Rectal smooth muscle tissue (tissue), 1 donor: Measurements from ENCODE around the gene LHX3.
A peak's percentile ranks its signal among the peaks of the same experiment; 100 is the strongest.

Experiments
- H3K27ac ChIP-seq: one replicate; pipeline ENCODE4 v1.7.0; 2013; ENCODE audit warnings: low read depth, low read length, inconsistent platforms
- H3K27me3 ChIP-seq: one replicate; pipeline ENCODE4 v1.7.0; 2013; ENCODE audit warnings: low read length; ENCODE audit not compliant: control insufficient read depth, insufficient read depth
- H3K36me3 ChIP-seq: one replicate; pipeline ENCODE4 v1.7.0; 2013; ENCODE audit warnings: low read length; ENCODE audit not compliant: control insufficient read depth, insufficient read depth
- H3K4me1 ChIP-seq: one replicate; pipeline ENCODE4 v1.7.0; 2013; ENCODE audit warnings: low read length; ENCODE audit not compliant: control insufficient read depth, insufficient read depth
- H3K4me3 ChIP-seq: one replicate; pipeline ENCODE4 v1.7.0; 2013; ENCODE audit warnings: low read length
- H3K9ac ChIP-seq: one replicate; pipeline ENCODE4 v1.7.0; 2013; ENCODE audit warnings: low read length

LHX3 gene

DNA sequence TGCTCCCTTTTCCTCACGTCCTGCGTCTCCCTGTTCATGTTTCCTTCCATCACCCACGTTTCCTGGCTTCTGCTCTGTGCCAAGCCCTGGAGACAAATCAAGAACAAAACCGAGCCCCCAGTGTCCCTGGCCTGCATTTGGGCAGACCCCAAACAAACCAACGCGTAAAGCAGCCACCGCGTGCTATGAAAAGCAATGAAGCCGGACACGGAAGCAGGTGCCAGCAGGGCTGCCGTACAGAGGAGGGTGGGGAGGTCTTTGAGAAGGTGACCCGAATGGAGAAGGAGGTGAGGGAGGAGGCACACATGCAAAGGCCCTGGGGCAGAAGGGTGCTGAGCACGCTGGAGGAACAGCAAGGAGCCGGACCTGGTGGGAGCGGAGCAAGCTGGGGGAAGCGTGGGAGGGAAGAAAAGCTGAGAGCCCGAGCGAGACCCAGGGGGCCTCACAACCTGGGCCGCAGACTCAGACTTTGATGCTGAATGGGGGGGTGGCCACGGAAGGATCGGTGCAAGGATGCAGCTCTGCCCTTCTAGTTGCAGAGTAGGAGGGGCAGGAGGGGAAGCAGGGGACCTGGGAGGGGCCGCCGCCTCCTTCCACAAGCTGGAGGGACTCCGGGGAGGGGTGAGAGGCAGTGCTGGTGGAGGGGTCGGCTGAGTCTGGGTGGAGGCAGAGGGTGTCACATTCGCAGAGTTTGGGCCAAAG is 42.1 kb upstream of the LHX3 start:
- Histone ChIP-seq H3K27me3 (no peaks in the 10 kb centered on the region), H3K27ac (no peak overlapping the region), H3K4me1 (peaks cover 7% of the 10 kb centered on the region), H3K9ac (no peak overlapping the region), H3K4me3 (no peak overlapping the region), H3K36me3 (no peaks in the 10 kb centered on the region)

GRCh38 chr9:136245219-136246150 is 40.6 kb upstream of the LHX3 start, which contains the start of gene QSOX2:
Gene QSOX2 (minus strand): TSS chr9:136245812. CDS start chr9:136245803, 9 bp downstream.
- Histone ChIP-seq H3K27me3 (no peaks in the 10 kb centered on the region), H3K4me3 (peak within 1 kb of the TSS; percentile 78), H3K4me1 (peaks cover 7% of the 10 kb centered on the region), H3K27ac (no peak within 1 kb of the TSS), H3K36me3 (no peaks in the 10 kb centered on the region), H3K9ac (peak within 1 kb of the TSS; percentile 61)

- H3K36me3 ChIP-seq, result no peaks in the 10 kb centered on the region
- peaks cover 7% of the 10 kb centered on the region for H3K4me1 ChIP-seq
- H3K27me3 ChIP-seq, result no peaks in the 10 kb centered on the region
- peak overlapping the region; percentile 78 for H3K4me3 ChIP-seq
- H3K9ac ChIP-seq, result peak overlapping the region; percentile 61
- no peak overlapping the region for H3K27ac ChIP-seq
These were observed 40.0 kb upstream of the LHX3 start for GRCh38 chr9:136244969-136245218.

DNA sequence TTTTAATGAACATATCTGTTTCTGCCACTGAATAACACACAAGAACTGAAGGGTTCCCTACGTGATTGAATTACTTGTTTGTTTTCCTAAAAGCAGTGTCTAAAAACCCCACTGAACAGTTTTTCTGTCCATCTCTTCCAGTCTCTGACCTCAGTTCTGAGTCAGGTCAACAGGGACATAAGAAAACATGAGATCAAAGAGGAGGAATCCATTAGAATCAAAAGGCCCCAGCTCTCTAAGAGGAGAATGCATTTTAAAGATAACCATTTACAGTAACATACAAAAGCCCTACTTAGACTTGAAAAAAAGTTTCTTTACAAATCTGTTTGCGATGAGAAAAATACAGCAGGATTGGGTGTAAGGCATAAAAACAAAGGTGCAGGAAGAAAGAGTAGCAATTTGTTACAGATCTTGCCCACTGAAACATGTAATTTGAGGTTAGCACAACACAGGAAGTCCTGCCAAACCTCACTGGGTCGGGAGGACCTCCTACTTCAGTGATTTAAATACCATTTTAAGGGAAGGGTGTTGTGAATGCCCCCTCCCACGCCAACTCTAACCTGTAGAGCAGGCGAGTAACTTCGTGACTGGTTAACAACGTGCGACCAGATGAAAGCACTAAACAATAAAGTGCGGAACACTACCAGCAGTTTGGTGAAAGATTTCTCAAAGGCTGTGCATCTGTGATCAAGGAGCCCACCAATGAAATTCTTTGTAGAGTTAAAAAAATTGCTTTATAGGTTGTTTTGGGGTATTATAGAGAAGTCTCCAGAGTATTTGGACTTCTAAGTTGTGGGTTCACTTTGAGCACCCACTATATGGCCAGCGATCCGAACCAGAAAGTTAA is 39.4 kb upstream of the LHX3 start:
- peaks cover 7% of the 10 kb centered on the region for H3K4me1 ChIP-seq
- peak overlapping the region; percentile 78 for H3K4me3 ChIP-seq
- no peak overlapping the region for H3K27ac ChIP-seq
- H3K36me3 ChIP-seq, result no peaks in the 10 kb centered on the region
- no peaks in the 10 kb centered on the region for H3K27me3 ChIP-seq
- H3K9ac ChIP-seq, result peak overlapping the region; percentile 61

DNA sequence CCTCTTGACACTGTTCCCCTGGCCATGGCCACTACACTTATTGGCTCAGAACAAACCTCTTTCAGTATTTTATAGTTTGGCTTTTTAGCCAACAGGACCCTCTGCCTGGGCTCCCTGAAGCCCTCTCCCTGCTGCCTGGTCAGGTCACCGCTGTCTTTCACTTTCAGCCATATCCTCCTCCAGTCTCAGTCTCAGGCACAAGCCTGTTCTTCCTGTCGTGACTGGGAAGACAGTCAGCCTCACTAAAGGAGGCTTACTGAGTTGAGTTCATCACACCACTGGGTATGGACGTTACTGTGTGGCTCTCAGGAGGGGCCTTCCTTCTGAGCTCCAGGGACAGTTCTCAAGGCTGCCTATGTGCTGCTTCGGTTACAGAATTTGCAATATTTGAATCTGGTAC is 38.7 kb upstream of the LHX3 start:
- no peak overlapping the region for H3K9ac ChIP-seq
- H3K4me3 ChIP-seq, result no peak overlapping the region
- H3K36me3 ChIP-seq, result no peaks in the 10 kb centered on the region
- H3K27ac ChIP-seq, result no peak overlapping the region
- peaks cover 7% of the 10 kb centered on the region for H3K4me1 ChIP-seq
- no peaks in the 10 kb centered on the region for H3K27me3 ChIP-seq

GRCh38 chr9:136242918-136243525 is 38.1 kb upstream of the LHX3 start:
- no peak overlapping the region for H3K9ac ChIP-seq
- no peaks in the 10 kb centered on the region for H3K27me3 ChIP-seq
- no peaks in the 10 kb centered on the region for H3K36me3 ChIP-seq
- no peak overlapping the region for H3K27ac ChIP-seq
- H3K4me3 ChIP-seq, result no peak overlapping the region
- H3K4me1 ChIP-seq, result peaks cover 7% of the 10 kb centered on the region

- Histone ChIP-seq H3K27ac (no peak overlapping the region), H3K27me3 (no peaks in the 10 kb centered on the region), H3K4me3 (no peak overlapping the region), H3K9ac (no peak overlapping the region), H3K36me3 (no peaks in the 10 kb centered on the region), H3K4me1 (peaks cover 7% of the 10 kb centered on the region)
These were observed 37.3 kb upstream of the LHX3 start for GRCh38 chr9:136242248-136242647.

GRCh38 chr9:136241542-136241941 is 36.6 kb upstream of the LHX3 start:
- no peak overlapping the region for H3K27ac ChIP-seq
- no peaks in the 10 kb centered on the region for H3K27me3 ChIP-seq
- H3K36me3 ChIP-seq, result no peaks in the 10 kb centered on the region
- peaks cover 7% of the 10 kb centered on the region for H3K4me1 ChIP-seq
- H3K4me3 ChIP-seq, result no peak overlapping the region
- H3K9ac ChIP-seq, result no peak overlapping the region

- Histone ChIP-seq H3K36me3 (no peaks in the 10 kb centered on the region), H3K4me3 (no peak overlapping the region), H3K27me3 (no peaks in the 10 kb centered on the region), H3K9ac (no peak overlapping the region), H3K4me1 (peaks cover 7% of the 10 kb centered on the region), H3K27ac (no peak overlapping the region)
These were observed 36.0 kb upstream of the LHX3 start for GRCh38 chr9:136240941-136241340.

DNA sequence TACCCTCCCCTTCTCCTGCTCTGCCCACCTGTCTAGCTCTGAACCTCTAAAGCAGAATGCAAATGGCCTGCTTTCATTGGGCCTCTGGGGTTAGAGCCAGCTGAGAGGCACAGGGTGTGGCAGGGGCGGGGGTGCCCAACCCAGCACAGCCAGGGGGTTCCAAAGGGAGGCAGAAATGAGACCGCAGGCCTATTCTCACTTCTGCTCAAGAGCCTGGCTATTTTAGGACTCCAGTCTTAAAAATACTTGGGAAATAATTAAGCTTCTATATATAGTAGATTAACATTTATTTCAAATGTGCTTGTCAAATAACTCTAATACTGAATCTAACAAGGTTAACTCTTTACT is 35.0 kb upstream of the LHX3 start:
- peaks cover 6% of the 10 kb centered on the region for H3K4me1 ChIP-seq
- H3K27me3 ChIP-seq, result no peaks in the 10 kb centered on the region
- H3K4me3 ChIP-seq, result no peak overlapping the region
- no peak overlapping the region for H3K27ac ChIP-seq
- H3K9ac ChIP-seq, result no peak overlapping the region
- H3K36me3 ChIP-seq, result no peaks in the 10 kb centered on the region

DNA sequence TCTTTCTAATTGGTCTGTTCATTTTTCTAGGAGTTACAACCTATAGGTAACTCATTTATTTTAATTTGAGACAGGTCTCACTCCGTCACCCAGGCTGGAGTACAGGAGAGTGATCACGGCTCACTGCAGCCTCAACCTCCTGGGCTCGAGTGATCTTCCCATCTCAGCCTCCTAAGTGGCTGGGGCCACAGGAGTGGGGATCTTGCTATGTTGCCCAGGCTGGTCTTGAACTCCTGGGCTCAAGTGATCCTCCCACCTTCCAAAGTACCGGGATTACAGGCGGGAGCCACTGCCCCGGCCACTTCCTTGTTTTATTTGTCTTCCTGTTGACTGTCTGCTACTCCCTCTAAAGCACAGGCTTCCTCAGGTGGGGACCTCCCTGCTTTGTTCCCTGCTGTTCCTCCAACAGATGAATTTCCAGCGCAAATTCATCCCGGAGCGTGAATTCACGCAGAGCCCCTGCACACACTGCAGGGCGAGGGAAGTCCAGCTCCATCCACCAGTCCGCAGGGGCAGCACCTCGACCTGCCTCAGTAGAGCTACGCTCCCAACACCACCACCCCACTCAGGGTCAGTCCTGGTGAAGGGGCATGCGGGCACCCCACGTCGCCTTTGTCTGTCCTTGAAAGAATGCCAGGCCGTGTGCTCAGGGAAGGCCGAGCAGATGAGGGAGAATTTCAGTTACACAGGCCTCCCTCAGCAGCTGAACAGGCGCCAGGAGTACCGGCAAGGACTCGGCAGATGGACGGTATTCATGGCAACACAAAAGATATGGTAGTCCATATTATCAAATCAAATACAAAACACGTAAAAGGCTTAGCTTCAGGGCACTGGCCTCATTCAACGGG is 34.4 kb upstream of the LHX3 start:
- no peaks in the 10 kb centered on the region for H3K27me3 ChIP-seq
- no peaks in the 10 kb centered on the region for H3K36me3 ChIP-seq
- H3K9ac ChIP-seq, result no peak overlapping the region
- no peak overlapping the region for H3K27ac ChIP-seq
- H3K4me3 ChIP-seq, result no peak overlapping the region
- peaks cover under 1% of the 10 kb centered on the region for H3K4me1 ChIP-seq
